GM20000 (cell line): ENCODE data around the gene PRADC1.

Source experiments
- DNase-seq: peaks from one replicate; pipeline ENCODE4 v3.0.0; 2012; ENCODE audit warnings: low spot score
- CTCF ChIP-seq: IDR thresholded peaks from 2 replicates; pipeline ENCODE4 v1.5.1; 2012; ENCODE audit warnings: mild to moderate bottlenecking, control low read depth; ENCODE audit errors: extremely low read depth, missing control alignments

PRADC1 gene

GRCh38 chr2:73235315-73236028 lies 2.4 kb upstream of the PRADC1 start:
- TF ChIP-seq CTCF: no peak
- no peak for DNase-seq

GRCh38 chr2:73233932-73234832 lies 1.1 kb upstream of the PRADC1 start, which contains the start of gene CCT7:
Gene CCT7 (plus strand): TSS chr2:73234308. CDS start chr2:73234379, 71 bp downstream.
- no peak for TF ChIP-seq CTCF
- DNase-seq: peak; percentile 93

- TF ChIP-seq CTCF: no peak
- DNase-seq: peak; percentile 49
Observed at GRCh38 chr2:73232403-73233153, 461 bp downstream of the PRADC1 start.

- TF ChIP-seq CTCF: no peak
- DNase-seq: no peak
Observed at GRCh38 chr2:73228631-73229030, 4.4 kb downstream of the PRADC1 start.

GRCh38 chr2:73227086-73227485 lies 6.0 kb downstream of the PRADC1 start:
- no peak for TF ChIP-seq CTCF

GRCh38 chr2:73225513-73226360 lies 7.3 kb downstream of the PRADC1 start:
- no peak for TF ChIP-seq CTCF
- DNase-seq: no peak

More at GRCh38 chr2:73227086-73227485, 6.0 kb downstream of the PRADC1 start:
- no peak for DNase-seq
